ENCODE measurements around the gene RBAK. TPM values are rescaled to one million over a fixed set of nuclear protein-coding genes. Genes with fewer than 3 reads are reported as not detected.

RBAK gene
- total RNA-seq, 1 experiment from 2014 or later: 16.2 TPM

DNA sequence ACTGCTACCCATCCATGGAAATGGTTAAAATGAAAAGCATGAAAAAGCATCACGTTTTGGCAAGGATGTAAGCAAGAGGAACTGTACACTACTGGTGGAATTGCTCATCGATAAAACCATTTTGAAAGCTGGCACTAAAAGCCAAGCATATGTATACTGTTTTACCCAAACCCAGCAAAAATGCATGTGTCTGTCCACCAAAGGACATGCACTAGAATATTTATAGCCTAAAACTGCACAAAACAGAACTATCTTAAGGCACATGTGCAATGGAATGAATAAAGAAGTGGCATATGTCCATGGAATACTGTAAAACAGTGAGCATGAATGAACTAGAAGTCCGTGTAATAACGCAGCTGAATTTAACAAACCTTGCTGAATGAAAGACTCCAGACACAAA lies 22.9 kb downstream of the RBAK start:
- no peaks in the 10 kb centered on the region for H3K27me3 ChIP-seq (ENCODE audit: insufficient read depth, low read length)
- H2AFZ ChIP-seq (ENCODE audit: low read depth, low read length, poor library complexity, severe bottlenecking): no peak overlapping the region
- no peak overlapping the region for H3K9ac ChIP-seq (ENCODE audit: low read length)
- ChIA-PET POLR2A (no interaction called here), CTCF (no interaction called here), RAD21 (ENCODE audit: low non-redundant PET in 1 of 2, low total read pairs in 2 of 2, uncharacterized antibody in 2 of 2, unreplicated experiment in 2 of 2) (no interaction called here)
- no peaks in the 10 kb centered on the region for H3K4me1 ChIP-seq (ENCODE audit: control insufficient read depth in 1 of 2, insufficient read depth in 2 of 2, low read length in 2 of 2)
- TF ChIP-seq ZNF274 (IDR thresholded peaks at IDR 0.05; ENCODE audit: low read depth, low read length) (no peak), SRF (IDR thresholded peaks at IDR 0.05; ENCODE audit: low read depth) (no peak), CEBPB (IDR thresholded peaks at IDR 0.05; ENCODE audit: low read depth) (no peak), POLR2A (IDR thresholded peaks at IDR 0.05; ENCODE audit: borderline replicate concordance, extremely low read depth, insufficient read depth, insufficient read length) (no peak), POLR2AphosphoS5 (IDR thresholded peaks at IDR 0.05; ENCODE audit: low read depth, low read length) (no peak), SP1 (IDR thresholded peaks at IDR 0.05; ENCODE audit: low read depth) (no peak), CBX3 (IDR thresholded peaks at IDR 0.05; ENCODE audit: low read depth) (no peak), YY1 (IDR thresholded peaks at IDR 0.05; ENCODE audit: extremely low read depth, insufficient replicate concordance, low read depth, low read length) (no peak), ELF1 (IDR thresholded peaks at IDR 0.05; ENCODE audit: borderline replicate concordance, low read depth) (no peak), EZH2 (IDR thresholded peaks at IDR 0.05) (no peak), JUND (IDR thresholded peaks at IDR 0.05) (no peak), TCF7L2 (IDR thresholded peaks at IDR 0.05; ENCODE audit: borderline replicate concordance, extremely low read depth, insufficient read depth, insufficient read length) (no peak)
- TF ChIP-seq, protein P1, sequence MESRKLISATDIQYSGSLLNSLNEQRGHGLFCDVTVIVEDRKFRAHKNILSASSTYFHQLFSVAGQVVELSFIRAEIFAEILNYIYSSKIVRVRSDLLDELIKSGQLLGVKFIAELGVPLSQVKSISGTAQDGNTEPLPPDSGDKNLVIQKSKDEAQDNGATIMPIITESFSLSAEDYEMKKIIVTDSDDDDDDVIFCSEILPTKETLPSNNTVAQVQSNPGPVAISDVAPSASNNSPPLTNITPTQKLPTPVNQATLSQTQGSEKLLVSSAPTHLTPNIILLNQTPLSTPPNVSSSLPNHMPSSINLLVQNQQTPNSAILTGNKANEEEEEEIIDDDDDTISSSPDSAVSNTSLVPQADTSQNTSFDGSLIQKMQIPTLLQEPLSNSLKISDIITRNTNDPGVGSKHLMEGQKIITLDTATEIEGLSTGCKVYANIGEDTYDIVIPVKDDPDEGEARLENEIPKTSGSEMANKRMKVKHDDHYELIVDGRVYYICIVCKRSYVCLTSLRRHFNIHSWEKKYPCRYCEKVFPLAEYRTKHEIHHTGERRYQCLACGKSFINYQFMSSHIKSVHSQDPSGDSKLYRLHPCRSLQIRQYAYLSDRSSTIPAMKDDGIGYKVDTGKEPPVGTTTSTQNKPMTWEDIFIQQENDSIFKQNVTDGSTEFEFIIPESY (IDR thresholded peaks at IDR 0.05; ENCODE audit: extremely low read depth, insufficient replicate concordance, low read length): no peak
- TF ChIP-seq, protein P2, sequence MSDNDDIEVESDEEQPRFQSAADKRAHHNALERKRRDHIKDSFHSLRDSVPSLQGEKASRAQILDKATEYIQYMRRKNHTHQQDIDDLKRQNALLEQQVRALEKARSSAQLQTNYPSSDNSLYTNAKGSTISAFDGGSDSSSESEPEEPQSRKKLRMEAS (IDR thresholded peaks at IDR 0.05): no peak
- TF ChIP-seq, protein P3, sequence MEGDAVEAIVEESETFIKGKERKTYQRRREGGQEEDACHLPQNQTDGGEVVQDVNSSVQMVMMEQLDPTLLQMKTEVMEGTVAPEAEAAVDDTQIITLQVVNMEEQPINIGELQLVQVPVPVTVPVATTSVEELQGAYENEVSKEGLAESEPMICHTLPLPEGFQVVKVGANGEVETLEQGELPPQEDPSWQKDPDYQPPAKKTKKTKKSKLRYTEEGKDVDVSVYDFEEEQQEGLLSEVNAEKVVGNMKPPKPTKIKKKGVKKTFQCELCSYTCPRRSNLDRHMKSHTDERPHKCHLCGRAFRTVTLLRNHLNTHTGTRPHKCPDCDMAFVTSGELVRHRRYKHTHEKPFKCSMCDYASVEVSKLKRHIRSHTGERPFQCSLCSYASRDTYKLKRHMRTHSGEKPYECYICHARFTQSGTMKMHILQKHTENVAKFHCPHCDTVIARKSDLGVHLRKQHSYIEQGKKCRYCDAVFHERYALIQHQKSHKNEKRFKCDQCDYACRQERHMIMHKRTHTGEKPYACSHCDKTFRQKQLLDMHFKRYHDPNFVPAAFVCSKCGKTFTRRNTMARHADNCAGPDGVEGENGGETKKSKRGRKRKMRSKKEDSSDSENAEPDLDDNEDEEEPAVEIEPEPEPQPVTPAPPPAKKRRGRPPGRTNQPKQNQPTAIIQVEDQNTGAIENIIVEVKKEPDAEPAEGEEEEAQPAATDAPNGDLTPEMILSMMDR (IDR thresholded peaks at IDR 0.05 in 2 of 3, conservative IDR thresholded peaks at IDR 0.05 in 1 of 3; ENCODE audit: borderline replicate concordance in 1 of 3, insufficient read depth in 1 of 3, low read depth in 2 of 3, low read length in 2 of 3): no peak
- TF ChIP-seq, protein P4, sequence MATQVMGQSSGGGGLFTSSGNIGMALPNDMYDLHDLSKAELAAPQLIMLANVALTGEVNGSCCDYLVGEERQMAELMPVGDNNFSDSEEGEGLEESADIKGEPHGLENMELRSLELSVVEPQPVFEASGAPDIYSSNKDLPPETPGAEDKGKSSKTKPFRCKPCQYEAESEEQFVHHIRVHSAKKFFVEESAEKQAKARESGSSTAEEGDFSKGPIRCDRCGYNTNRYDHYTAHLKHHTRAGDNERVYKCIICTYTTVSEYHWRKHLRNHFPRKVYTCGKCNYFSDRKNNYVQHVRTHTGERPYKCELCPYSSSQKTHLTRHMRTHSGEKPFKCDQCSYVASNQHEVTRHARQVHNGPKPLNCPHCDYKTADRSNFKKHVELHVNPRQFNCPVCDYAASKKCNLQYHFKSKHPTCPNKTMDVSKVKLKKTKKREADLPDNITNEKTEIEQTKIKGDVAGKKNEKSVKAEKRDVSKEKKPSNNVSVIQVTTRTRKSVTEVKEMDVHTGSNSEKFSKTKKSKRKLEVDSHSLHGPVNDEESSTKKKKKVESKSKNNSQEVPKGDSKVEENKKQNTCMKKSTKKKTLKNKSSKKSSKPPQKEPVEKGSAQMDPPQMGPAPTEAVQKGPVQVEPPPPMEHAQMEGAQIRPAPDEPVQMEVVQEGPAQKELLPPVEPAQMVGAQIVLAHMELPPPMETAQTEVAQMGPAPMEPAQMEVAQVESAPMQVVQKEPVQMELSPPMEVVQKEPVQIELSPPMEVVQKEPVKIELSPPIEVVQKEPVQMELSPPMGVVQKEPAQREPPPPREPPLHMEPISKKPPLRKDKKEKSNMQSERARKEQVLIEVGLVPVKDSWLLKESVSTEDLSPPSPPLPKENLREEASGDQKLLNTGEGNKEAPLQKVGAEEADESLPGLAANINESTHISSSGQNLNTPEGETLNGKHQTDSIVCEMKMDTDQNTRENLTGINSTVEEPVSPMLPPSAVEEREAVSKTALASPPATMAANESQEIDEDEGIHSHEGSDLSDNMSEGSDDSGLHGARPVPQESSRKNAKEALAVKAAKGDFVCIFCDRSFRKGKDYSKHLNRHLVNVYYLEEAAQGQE (IDR thresholded peaks at IDR 0.05; ENCODE audit: low read depth): no peak
- H4K20me1 ChIP-seq (ENCODE audit: insufficient read depth): no peaks in the 10 kb centered on the region
- no peak for DNase-seq (ENCODE audit: low read depth, low spot score)
- H3K27ac ChIP-seq (ENCODE audit: low read depth, low read length): no peak overlapping the region
- peaks cover 52 to 54% of the 10 kb centered on the region in 2 experiments for H3K9me3 ChIP-seq (ENCODE audit: control insufficient read depth in 1 of 2, insufficient read depth in 1 of 2, low read depth in 1 of 2, low read length in 2 of 2)
- no peak overlapping the region for H3K4me3 ChIP-seq (replicated peaks in 1 of 2; ENCODE audit: low read depth in 1 of 2, low read length in 2 of 2)
- TSS peak; percentile 2 for BruUV-seq (replicated peaks)
- intact Hi-C loops (cut with micrococcal nuclease): no loop called here
- peaks cover 3 to 40% of the 10 kb centered on the region in 2 experiments for H3K36me3 ChIP-seq (ENCODE audit: control insufficient read depth in 1 of 2, insufficient read depth in 2 of 2, low read length in 2 of 2)
- H3K4me2 ChIP-seq (ENCODE audit: low read length): no peak overlapping the region
- H3K9me2 ChIP-seq (ENCODE audit: insufficient read depth): no peaks in the 10 kb centered on the region
- no peak for ATAC-seq
- no peaks in the 10 kb centered on the region for H3K79me2 ChIP-seq (ENCODE audit: insufficient read depth, low read length)
